SIG-M5 (cell line): ENCODE results near the gene SYTL2.

Experiments used
- DNase-seq: peaks from one replicate; lab custom pipeline; 2025; lab: John Stamatoyannopoulos, UW

SYTL2 gene

DNA sequence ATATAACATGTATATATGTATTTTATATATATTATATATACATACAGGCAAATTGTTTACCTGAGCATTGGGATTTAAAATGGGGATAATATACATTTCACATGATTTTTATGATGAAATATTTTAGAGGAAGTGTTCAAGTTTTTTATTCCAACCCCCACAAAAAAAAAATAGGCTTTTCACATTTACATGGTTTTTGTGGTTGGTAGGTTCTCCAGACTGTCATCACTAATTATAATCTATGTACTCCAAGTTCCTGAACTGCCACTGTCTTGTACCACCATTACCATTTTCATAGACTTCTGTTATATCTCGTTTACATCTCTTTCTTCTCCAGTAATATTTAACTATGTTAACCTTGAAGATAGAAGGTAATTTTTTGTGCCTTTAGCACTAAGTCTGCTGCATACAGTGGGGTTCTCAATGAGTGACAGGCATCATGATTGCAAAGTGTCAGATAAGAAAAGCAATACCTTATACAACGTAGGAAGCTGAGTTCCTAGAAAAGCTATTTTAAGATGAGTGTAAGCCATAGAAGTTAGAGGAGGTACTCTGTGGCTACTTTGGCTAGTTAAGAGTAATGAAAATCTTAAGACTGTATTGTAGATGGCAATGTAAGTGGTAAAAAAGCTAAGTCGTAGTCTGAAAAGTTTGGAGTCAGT lies 158.0 kb downstream of the SYTL2 start:
- DNase-seq: no peak

DNA sequence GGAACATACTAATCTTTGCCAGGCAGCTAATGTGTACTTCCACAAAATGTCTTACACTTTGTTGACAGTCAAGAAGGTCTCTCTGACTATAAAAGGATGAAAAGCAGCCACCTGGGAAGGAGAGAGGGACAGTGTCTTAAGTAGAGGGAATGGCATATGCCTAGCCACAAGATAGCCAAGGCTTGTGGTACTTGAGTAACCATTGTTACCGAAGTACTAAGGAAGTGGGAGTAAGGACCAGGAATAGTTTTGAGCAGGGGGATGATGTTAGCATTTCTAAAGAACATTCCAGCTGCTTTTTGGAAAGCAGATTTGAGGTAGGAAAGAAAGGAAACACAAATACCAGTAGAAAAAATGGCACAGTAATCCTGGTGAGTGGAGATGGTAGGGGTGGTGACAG lies 159.8 kb downstream of the SYTL2 start:
- no peak for DNase-seq

DNA sequence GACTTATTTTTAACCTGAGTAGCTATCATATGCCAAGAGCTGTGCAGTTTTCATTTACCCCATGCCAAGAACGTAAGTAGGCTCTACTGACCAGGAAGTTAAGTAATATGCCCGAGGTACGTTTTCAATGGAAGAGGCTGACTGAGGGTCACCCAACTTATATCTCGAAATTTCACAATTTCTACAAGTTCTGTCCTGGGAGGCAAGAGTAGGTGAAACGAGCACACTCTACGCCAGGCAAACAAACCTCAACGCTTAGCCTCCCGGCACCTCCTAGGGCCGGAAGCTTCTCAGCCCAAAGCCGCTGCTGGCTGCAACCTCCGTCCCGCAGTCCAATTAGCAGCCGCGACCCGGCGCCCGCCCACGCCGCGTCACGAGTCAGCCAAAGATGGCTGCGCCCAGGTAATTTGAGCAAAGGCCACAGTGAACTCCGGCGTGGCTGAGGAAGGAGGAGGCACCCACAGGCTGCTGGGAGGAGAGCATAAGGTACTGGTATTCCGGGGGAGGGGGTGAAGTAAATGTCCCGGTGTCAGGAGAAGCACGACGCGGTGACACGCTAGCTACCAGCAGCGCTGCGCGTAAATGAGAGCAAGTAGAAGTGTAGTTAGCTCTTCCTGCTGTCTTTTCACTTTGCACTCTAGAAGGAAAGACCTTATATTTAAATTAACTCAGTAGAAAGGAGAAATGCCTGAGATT lies 163.2 kb downstream of the SYTL2 start, which contains the start of gene TMEM126A:
Gene TMEM126A, plus strand, starts transcription at position 364 of the 696 bp plus-strand sequence. CDS start 2,289 bp downstream, outside the sequence.
- peak; percentile 36 for DNase-seq

DNA sequence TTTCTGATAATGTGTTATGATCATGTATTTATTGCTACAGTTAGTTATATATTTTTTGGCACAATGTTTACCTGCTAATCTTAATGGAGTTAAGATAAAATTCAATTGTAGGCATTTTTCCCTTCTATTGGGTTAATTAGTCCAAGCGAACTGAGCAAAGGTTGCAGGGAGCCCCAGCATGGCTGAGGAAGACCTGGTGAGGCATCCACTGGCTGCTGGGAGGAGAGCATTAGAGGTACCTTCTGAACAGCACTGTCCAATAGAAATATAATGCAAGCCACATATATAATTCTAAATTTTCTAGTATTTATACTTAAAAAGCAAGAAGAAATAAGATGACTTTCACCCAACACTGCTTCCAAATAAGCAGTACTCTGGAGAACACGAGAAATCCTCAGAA lies 163.9 kb downstream of the SYTL2 start:
- DNase-seq: no peak
